Liver (tissue), 2 donors: ENCODE measurements around the gene IHH.

Experiments used
- RXRA ChIP-seq, 2 donors: IDR thresholded peaks; 2 replicates each; pipeline ENCODE4 v1.6.1; 2017 to 2018; ENCODE audit warnings: antibody characterized with exemption in 2 of 2, mild to moderate bottlenecking in 1 of 2
- TF ChIP-seq, protein P1 (sequence below): IDR thresholded peaks from 2 replicates; pipeline ENCODE4 v1.6.1; 2016; ENCODE audit warnings: antibody characterized with exemption
- donor health status: healthy.

GRCh38 chr2:219062081-219062480, 1.4 kb upstream of the IHH start:
- TF ChIP-seq RXRA (IDR thresholded peaks at IDR 0.05) = no peak
- TF ChIP-seq, protein P1, sequence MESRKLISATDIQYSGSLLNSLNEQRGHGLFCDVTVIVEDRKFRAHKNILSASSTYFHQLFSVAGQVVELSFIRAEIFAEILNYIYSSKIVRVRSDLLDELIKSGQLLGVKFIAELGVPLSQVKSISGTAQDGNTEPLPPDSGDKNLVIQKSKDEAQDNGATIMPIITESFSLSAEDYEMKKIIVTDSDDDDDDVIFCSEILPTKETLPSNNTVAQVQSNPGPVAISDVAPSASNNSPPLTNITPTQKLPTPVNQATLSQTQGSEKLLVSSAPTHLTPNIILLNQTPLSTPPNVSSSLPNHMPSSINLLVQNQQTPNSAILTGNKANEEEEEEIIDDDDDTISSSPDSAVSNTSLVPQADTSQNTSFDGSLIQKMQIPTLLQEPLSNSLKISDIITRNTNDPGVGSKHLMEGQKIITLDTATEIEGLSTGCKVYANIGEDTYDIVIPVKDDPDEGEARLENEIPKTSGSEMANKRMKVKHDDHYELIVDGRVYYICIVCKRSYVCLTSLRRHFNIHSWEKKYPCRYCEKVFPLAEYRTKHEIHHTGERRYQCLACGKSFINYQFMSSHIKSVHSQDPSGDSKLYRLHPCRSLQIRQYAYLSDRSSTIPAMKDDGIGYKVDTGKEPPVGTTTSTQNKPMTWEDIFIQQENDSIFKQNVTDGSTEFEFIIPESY = no peak
